ENCODE results near the gene IFFO2.

IFFO2 gene

DNA sequence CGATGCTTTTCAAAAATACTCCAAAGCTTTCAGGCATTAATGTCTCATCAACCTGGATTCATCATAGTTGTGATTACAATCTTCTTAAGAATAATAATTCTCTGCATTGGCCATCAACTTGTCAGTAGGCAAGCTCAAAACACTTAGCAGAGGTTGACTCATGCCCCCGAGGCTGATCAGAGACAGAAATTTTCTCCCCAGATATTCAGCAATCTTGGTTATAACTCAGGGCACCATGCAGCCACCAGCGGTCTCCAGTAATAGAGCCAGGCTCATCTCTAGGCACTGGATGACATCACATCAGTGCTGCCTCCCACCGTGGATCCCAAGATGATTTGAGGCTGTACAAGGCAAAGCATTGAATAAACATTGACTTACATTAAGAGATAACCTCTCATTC, 14.3 kb upstream of the IFFO2 start:
- DNase-seq: no peak

DNA sequence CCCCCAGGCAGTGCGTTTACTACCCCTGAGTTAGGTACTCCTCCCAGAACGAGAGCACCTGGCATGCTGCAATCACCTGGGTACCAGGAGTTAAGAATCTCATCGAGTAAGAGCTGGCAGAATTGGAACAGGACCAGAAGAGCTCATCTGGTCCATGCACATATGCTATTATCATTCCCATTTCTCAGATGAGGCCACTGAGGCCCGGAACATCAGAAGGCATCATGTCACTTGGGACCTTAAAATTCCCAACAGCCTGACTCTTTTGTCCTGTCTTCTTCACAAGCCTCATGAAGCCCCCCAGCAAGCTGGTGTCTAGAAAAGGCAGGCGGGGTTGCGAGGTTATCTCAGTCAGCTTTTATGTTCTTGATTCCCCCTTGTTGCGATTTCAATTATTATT, 13.9 kb upstream of the IFFO2 start:
- DNase-seq: no peak

- DNase-seq: no peak
Observed at GRCh38 chr1:18967066-18967690, 10.7 kb upstream of the IFFO2 start.

DNA sequence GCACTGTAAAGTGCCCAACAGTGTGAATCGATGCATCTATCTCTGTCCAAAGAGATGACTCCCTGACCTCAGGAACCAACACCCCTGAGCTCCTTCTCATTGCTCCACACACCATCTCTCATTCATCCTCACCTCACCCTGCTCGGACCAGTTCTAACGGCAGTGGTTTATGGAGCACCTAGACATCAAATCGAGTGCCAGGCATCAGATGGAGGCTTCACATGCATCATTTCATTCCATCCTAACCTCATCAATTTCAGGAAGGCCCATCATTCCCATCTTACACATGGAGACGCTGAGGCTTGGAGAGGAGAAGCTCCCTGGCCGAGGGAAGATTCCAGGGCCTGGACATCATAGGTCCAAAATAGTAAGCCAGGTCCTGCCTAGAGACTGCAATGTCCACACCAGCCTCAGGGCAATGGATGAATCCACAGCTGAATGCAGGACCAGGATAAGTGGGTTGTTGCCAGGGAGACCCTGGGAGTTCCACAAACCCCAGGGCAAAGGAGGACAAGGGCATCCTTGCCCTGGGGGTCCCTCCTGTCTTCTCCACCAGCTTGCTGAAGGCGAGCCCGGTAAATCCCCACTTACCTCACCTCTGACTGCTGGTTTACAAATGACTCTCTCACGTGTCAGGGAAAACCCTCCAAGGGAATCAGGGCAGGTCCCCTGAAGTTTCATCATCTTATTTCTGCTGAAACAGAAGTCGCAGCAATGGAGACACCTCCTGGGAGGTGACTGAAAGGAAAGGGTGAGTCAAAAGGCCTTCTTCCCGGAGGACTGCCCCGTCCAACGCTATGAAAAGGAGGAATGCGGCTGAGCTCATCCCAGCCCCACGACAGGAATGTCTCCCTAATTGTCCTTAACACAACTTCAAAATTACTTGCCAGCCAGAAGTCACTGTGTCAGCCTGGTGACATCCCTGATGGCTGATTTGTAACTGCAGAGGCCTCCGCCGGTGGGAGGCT, 9.0 kb upstream of the IFFO2 start:
- no peak for DNase-seq

- no peak for DNase-seq
Observed at GRCh38 chr1:18963968-18964367, 7.5 kb upstream of the IFFO2 start.

DNA sequence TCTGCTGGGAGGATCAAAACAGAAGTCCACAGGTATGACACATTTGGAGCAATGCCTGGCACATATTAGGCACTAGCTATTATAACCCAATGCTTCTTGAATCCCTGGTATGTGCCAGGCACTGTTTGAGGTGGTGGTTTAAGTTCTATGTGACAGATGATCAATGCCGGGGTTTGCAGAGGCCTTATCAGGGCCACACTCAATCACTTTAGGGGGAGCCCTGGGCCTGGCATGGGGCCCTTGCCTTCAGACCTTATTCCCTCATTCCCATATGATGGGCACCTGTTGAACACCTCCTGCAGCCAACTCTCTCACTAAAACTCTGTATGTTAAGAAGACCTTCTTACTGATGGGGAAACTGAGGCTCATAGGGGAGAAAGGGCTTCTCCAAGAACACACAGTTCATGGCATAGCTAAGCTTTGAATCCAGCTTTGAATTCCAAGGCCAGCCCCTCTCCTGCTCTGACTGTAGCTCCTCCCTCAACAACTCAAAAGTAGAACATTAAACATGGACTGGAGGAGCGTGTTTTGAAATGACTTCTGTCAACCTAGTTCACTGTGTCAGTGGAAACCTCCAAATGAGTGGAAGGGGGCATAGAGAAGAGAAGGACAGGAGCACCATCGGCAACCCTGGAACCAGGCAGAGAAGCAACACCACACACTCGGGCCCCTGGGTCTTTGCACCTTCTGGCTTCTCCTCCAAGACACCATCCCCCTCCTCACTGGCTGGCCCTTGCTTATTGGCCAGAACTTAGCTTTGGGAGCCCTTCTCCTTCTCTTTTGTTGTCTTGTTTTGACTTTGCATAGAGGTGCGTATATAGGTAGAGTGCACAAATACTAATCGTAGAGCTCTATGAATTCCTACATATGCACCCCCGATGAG, 6.6 kb upstream of the IFFO2 start:
- no peak for DNase-seq

- no peak for DNase-seq
Observed at GRCh38 chr1:18962121-18962721, 5.7 kb upstream of the IFFO2 start.

GRCh38 chr1:18960821-18961220, 4.3 kb upstream of the IFFO2 start:
- DNase-seq: no peak

- DNase-seq: no peak
Observed at GRCh38 chr1:18960409-18960808, 3.9 kb upstream of the IFFO2 start.

DNA sequence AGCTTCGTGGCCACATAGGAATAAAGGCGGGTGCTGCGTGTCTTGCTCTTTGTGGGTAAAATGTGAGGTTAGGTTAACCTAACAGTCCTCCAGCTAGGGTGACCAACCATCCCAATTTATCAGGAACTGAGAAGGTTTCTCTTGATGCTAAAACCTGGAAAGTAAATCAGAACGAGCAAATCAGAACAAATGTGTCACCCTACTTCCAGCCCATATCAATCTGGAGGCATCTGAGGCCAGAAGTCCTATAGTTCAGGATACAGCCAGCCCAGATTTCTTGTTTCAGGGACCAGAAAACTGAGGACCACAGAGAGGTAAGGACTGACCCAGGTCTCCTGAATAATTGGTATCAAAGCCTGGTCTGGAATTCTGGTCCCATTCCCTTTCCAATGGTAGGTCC, 3.1 kb upstream of the IFFO2 start:
- DNase-seq: no peak

DNA sequence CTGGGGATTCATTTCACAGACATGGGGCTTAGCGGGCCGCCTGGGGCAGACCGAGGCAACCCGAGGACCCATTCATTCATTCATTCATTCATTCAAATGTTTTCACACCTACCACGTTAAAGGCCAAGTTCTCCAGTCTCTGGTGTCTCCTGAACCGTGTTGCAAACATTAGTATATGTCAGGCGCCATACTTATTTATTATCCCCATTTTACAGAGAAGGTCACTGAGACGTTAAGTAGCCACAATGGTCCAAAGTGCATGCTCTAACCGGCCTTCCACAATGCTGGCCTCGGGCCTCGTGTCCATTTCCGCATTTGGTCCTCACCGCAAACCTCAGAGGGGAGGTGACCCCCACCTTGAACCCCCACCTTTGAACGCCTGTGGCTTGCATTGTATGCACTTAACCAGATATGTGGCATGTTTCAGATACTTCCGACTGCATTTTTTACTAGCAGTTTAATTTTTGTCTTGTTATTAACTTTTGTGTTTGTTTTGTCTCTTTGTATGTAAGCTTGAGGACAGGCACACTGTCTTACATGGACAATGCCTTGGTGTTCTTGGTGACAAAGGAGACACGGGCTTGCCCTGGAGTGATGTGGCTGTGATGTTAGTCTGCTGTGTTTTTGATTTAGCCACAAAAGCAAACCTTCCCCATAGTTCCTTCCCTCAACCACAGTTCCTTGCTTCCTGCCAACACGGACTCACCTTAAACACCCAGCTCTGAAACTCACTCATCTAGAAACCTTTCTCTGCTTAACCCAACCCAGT, 1.2 kb upstream of the IFFO2 start:
- no peak for DNase-seq

DNA sequence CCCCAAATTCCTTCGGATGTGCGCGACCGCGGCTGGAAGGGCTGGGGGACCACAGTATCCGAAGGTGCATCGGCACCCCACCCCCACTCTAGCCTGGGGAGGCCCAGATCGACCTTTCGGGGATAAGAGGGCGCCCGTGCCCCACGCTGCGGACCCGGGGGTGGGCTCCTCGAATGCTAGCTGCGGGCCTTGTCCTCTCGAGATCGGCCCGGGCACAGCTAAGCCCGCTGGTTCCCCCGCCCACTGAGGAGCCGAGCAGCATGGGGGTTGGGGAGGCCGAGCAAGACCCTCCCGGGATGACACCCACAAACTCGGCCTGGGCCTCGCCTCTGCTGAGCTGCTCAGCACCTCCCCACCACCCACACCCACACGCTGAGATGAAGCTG, 653 bp upstream of the IFFO2 start:
- DNase-seq: no peak

DNA sequence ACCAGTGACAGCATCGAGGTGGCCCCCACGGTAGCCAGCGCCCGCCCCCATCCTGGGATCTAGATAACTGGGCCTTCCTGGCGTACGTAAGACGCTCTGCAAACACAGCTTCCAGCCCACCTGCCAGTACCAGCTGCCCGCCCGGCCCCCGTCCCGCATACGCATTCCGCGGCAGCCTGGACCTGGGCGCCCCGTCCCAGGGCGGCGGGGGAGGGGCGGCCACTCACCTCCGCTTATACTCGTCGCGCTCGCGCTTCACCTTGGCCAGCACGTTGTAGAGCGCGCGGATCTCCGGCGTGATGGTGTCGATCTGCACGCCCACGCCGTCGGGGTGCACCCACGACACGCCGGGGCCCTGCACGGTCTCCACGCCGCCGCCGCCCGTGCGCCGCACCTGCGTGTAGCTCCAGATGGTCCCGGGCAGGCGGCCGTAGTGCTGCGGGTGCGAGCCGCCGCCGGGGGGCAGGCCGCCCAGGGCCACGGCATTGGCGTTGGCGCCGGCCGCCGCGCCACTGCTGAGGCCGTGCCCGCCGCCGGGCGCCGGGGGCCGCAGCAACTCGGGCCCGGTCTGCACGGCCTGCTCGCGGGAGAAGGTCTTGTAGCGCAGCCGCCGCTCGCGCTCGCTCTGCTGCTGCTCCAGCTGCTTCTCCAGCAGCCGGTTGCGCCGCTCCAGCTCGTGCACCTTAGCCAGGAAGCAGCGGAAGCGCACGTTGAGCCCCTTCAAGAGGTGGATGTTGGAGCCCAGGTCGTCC, 859 bp downstream of the IFFO2 start:
- no peak for DNase-seq

GRCh38 chr1:18955131-18955440, 1.4 kb downstream of the IFFO2 start:
- DNase-seq: no peak

DNA sequence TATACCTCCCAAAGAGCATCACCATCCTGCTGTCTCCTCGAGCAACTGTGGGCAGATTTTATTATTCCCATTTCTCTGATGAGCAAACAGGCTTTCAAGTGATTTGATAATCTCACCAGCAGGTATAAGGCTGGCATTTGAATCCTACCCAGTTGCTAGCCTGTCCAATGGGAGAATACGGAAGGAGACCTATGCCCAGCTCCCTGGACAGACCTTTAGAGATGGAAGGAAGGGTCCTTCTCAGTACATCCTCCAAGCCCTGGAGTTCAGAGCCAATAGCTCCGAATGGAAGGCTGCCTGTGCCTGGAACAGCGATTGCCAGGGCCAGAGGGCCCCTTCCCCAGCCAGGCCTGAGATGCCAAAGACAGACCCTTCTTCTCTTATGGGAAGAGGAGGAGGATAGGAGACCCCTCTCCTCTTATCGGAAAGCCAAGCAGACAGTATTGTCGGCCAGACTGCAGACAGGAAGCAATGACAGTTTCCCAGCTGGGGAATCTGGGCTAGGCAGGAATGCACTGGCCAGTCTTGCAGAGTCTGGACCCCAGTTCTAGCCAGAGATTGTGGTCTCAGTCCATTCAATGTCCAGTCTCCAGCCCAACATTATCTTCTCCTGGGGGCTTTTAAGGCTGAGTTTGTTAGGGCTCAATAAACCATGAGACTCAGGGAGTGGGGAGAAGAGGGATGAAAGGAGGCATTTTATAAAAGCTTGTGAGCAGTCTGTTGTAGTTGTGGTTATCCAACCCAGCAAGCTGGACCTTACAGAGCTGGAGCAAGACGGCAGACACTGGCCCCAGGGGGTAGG, 2.0 kb downstream of the IFFO2 start:
- no peak for DNase-seq

DNA sequence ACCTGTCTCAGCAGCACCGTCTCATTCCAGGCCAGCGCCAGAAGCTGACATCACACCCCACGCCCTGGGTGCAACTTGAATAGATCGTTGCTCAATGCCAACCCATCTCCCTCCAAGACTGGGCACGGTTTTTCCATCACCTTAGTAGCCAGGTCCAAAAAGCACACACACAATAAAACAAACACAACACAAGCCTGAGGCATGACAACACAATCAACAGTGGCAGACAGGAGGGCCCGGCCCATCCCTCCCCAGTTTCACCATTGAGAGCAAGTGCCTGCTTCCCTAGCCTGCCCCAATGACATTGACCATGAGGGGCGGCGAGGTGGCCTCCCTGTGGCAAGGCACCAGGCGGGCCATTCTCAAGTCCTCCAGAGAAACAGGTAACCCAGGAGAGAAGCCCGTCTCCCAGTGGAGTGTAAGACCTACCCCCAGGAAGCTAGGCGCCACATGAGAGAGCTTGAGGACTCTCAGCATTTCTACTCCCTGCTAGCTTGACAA, 2.7 kb downstream of the IFFO2 start:
- DNase-seq: no peak

- DNase-seq: no peak
Observed at GRCh38 chr1:18951818-18952391, 4.6 kb downstream of the IFFO2 start.

DNA sequence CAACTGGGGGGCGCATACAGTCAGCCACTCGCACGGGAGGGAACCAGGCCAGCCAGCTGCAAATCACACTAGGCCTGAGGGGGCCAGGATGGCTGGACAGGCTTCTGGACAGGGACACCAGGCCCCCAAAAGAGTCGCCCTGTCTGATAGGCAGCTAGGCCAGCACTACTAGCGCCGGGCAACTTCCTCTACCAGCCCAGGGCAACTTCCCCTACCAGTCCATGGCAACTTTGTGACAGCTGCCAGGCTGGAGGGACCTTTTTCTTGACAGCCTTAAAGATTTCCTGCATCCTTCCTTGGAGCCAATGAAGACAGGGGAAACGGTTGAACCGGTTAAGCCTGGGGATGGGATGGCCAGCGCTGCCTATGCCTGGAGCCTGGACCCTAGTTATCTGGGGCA, 5.1 kb downstream of the IFFO2 start:
- no peak for DNase-seq

DNA sequence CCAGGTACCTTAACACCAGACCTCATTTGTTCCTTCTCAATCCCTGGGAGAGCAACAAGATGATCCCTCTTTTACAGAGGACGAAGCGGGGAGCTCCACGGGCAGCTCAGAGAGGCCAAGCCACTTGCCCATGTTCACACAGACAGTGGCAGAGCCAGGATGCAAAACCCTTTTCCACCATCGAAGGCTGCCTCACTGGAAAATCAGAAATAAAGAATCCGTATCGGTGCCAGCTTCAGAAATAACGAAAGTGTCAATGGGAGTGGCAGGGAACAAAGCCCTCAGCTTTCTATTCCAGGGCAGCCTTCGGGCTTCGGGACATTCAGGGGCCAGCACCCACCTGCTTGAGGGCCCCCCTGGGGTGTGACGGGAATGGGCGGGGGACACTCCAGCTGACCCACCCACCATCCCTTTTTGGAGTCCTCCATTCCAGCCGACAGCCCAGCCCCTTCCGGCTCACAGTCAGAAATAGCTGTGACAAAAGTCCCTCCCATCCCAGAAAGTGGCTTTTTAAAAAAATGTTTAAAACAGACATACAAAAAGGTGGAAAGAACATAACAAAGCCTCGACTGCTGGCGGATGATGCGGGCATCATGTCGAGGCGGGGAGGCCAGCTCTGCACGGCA, 6.0 kb downstream of the IFFO2 start:
- no peak for DNase-seq
